ENCODE results near the gene LMLN. TPM values are rescaled to one million over a fixed set of nuclear protein-coding genes. Genes with fewer than 3 reads are reported as not detected.

LMLN gene
- polyA plus RNA-seq, 1 donor (not counting 4 experiments of a cell fraction or from before 2014, with no cell fraction given) = 5.2 TPM

GRCh38 chr3:198030125-198030524, 70.1 kb downstream of the LMLN start:
- H3K9ac ChIP-seq (ENCODE audit: control insufficient read depth, extremely low read depth, insufficient read depth, low read length) = no peak overlapping the region
- FAIRE-seq (no peak), DNase-seq (ENCODE audit: low read depth, low spot score) (no peak)
- no peak overlapping the region for H3K4me2 ChIP-seq (ENCODE audit: control insufficient read depth, extremely low read depth, insufficient read depth, low read depth, low read length)
- H2AFZ ChIP-seq (ENCODE audit: control insufficient read depth, low read length) = no peak overlapping the region
- dilution Hi-C loops (cut with MboI; ENCODE audit: extremely low pct_ligation_motif_present, low sequenced_read_pairs) = no loop called here
- H3K27ac ChIP-seq (ENCODE audit: control insufficient read depth, insufficient read depth, low read length) = no peak overlapping the region
- no peaks in the 10 kb centered on the region for H3K4me1 ChIP-seq (ENCODE audit: control insufficient read depth, extremely low read depth, insufficient read depth, low read length)
- no peaks in the 10 kb centered on the region for H4K20me1 ChIP-seq (ENCODE audit: control insufficient read depth, extremely low read depth, insufficient read depth, low read length)
- H3K36me3 ChIP-seq (ENCODE audit: control insufficient read depth in 2 of 2, extremely low read depth in 1 of 2, insufficient read depth in 2 of 2, low read length in 2 of 2) = no peaks in the 10 kb centered on the region
- H3K9me3 ChIP-seq (ENCODE audit: control insufficient read depth, low read depth, low read length) = no peaks in the 10 kb centered on the region
- H3K4me3 ChIP-seq (ENCODE audit: control insufficient read depth in 2 of 3, extremely low read depth in 1 of 3, insufficient read depth in 2 of 3, low read depth in 1 of 3, low read length in 3 of 3) = no peak overlapping the region
- TF ChIP-seq EZH2 (IDR thresholded peaks at IDR 0.05; ENCODE audit: low read length) (no peak), CTCF (optimal IDR thresholded peaks at IDR 0.05 in 1 of 3, IDR thresholded peaks at IDR 0.05 in 1 of 3, conservative IDR thresholded peaks at IDR 0.05 in 1 of 3; ENCODE audit: extremely low read depth in 1 of 3, insufficient read depth in 2 of 3, low read length in 3 of 3) (no peak)
- no peaks in the 10 kb centered on the region for H3K9me1 ChIP-seq (ENCODE audit: control insufficient read depth, extremely low read depth, insufficient read depth, low read length)
- H3K27me3 ChIP-seq (ENCODE audit: control insufficient read depth, extremely low read depth, insufficient read depth, low read length) = no peaks in the 10 kb centered on the region
- H3K79me2 ChIP-seq (ENCODE audit: control insufficient read depth, insufficient read depth, low read length) = no peaks in the 10 kb centered on the region

GRCh38 chr3:198030726-198031125, 70.7 kb downstream of the LMLN start:
- Histone ChIP-seq H3K4me3 (ENCODE audit: control insufficient read depth in 2 of 3, extremely low read depth in 1 of 3, insufficient read depth in 2 of 3, low read depth in 1 of 3, low read length in 3 of 3) (no peak overlapping the region), H3K27me3 (ENCODE audit: control insufficient read depth, extremely low read depth, insufficient read depth, low read length) (no peaks in the 10 kb centered on the region), H3K4me2 (ENCODE audit: control insufficient read depth, extremely low read depth, insufficient read depth, low read depth, low read length) (no peak overlapping the region), H4K20me1 (ENCODE audit: control insufficient read depth, extremely low read depth, insufficient read depth, low read length) (no peaks in the 10 kb centered on the region), H3K27ac (ENCODE audit: control insufficient read depth, insufficient read depth, low read length) (no peak overlapping the region), H3K9me1 (ENCODE audit: control insufficient read depth, extremely low read depth, insufficient read depth, low read length) (no peaks in the 10 kb centered on the region), H3K4me1 (ENCODE audit: control insufficient read depth, extremely low read depth, insufficient read depth, low read length) (no peaks in the 10 kb centered on the region), H3K36me3 (ENCODE audit: control insufficient read depth in 2 of 2, extremely low read depth in 1 of 2, insufficient read depth in 2 of 2, low read length in 2 of 2) (no peaks in the 10 kb centered on the region), H2AFZ (ENCODE audit: control insufficient read depth, low read length) (no peak overlapping the region), H3K9ac (ENCODE audit: control insufficient read depth, extremely low read depth, insufficient read depth, low read length) (no peak overlapping the region), H3K79me2 (ENCODE audit: control insufficient read depth, insufficient read depth, low read length) (no peaks in the 10 kb centered on the region), H3K9me3 (ENCODE audit: control insufficient read depth, low read depth, low read length) (no peaks in the 10 kb centered on the region)
- FAIRE-seq = no peak
- no peak for DNase-seq (ENCODE audit: low read depth, low spot score)
- dilution Hi-C loops (cut with MboI; ENCODE audit: extremely low pct_ligation_motif_present, low sequenced_read_pairs) = no loop called here
- TF ChIP-seq CTCF (optimal IDR thresholded peaks at IDR 0.05 in 1 of 3, IDR thresholded peaks at IDR 0.05 in 1 of 3, conservative IDR thresholded peaks at IDR 0.05 in 1 of 3; ENCODE audit: extremely low read depth in 1 of 3, insufficient read depth in 2 of 3, low read length in 3 of 3) = no peak
- TF ChIP-seq EZH2 (IDR thresholded peaks at IDR 0.05; ENCODE audit: low read length) = no peak

Measured in keratinocyte (primary cell).